GM19099 (cell line): ENCODE results near the gene SDC4.

Source experiments
- POLR2A ChIP-seq: IDR thresholded peaks from 3 replicates; pipeline ENCODE4 v1.6.1; 2011; ENCODE audit warnings: low read depth; ENCODE audit not compliant: insufficient read length; ENCODE audit errors: extremely low read depth

Gene SDC4

GRCh38 chr20:45355209-45356084, 7.2 kb upstream of the SDC4 start:
- TF ChIP-seq POLR2A = no peak

- no peak for TF ChIP-seq POLR2A
Observed at GRCh38 chr20:45354423-45355208, 6.4 kb upstream of the SDC4 start.

- no peak for TF ChIP-seq POLR2A
Observed at GRCh38 chr20:45353746-45354145, 5.5 kb upstream of the SDC4 start.

GRCh38 chr20:45352729-45353128, 4.5 kb upstream of the SDC4 start:
- no peak for TF ChIP-seq POLR2A

GRCh38 chr20:45350217-45350616, 2.0 kb upstream of the SDC4 start:
- TF ChIP-seq POLR2A = no peak

GRCh38 chr20:45347297-45347935, 808 bp downstream of the SDC4 start:
- TF ChIP-seq POLR2A = no peak

GRCh38 chr20:45346851-45347250, 1.4 kb downstream of the SDC4 start:
- no peak for TF ChIP-seq POLR2A

GRCh38 chr20:45346291-45346718, 1.9 kb downstream of the SDC4 start:
- no peak for TF ChIP-seq POLR2A

GRCh38 chr20:45345104-45345936, 2.9 kb downstream of the SDC4 start:
- no peak for TF ChIP-seq POLR2A

GRCh38 chr20:45344168-45344860, 3.9 kb downstream of the SDC4 start:
- no peak for TF ChIP-seq POLR2A

- TF ChIP-seq POLR2A = no peak
Observed at GRCh38 chr20:45343532-45344167, 4.6 kb downstream of the SDC4 start.

GRCh38 chr20:45342855-45343531, 5.2 kb downstream of the SDC4 start:
- TF ChIP-seq POLR2A = no peak
